SJCRH30 (cell line): ENCODE results near the gene RGMB. TPM values are rescaled to one million over a fixed set of nuclear protein-coding genes. Genes with fewer than 3 reads are reported as not detected.
A peak's percentile ranks its signal among the peaks of the same experiment; 100 is the strongest.
"Not testable (repeated sequence)": the region's sequence is repeated elsewhere in the genome, so short reads cannot be mapped to it uniquely, and the experiment has no call there.

Source experiments
- DNase-seq, 2 experiments: peaks; one replicate each; pipeline ENCODE4 v3.0.0-alpha.2; 2015 to 2020
- H3K27ac ChIP-seq: fragments of 250-450 bp; sonication (Bioruptor Pico); 2 replicates; pipeline ENCODE4 v1.5.1; 2020; ENCODE audit warnings: mild to moderate bottlenecking, moderate library complexity
- H3K27me3 ChIP-seq: fragments of 250-450 bp; sonication (Bioruptor Pico); 2 replicates; pipeline ENCODE4 v1.5.1; 2020; ENCODE audit warnings: mild to moderate bottlenecking, moderate library complexity
- H3K36me3 ChIP-seq: fragments of 250-450 bp; sonication (Bioruptor Pico); 2 replicates; pipeline ENCODE4 v1.5.1; 2020; ENCODE audit warnings: mild to moderate bottlenecking, moderate library complexity
- H3K4me1 ChIP-seq: fragments of 250-450 bp; sonication (Bioruptor Pico); 2 replicates; pipeline ENCODE4 v1.5.1; 2020; ENCODE audit warnings: mild to moderate bottlenecking, moderate library complexity
- H3K4me3 ChIP-seq: fragments of 250-450 bp; sonication (Bioruptor Pico); 2 replicates; pipeline ENCODE4 v1.5.1; 2020; ENCODE audit warnings: mild to moderate bottlenecking, moderate library complexity
- H3K9me3 ChIP-seq: fragments of 250-450 bp; sonication (Bioruptor Pico); replicated peaks from 2 replicates; pipeline ENCODE4 v1.5.1; 2020; ENCODE audit warnings: mild to moderate bottlenecking, moderate library complexity
- total RNA-seq: library from RNA; depleted of rRNA; stranded (reverse); fragments of >200 nt; shearing (Covaris generic); gene quantifications from 2 replicates; pipeline ENCODE4 v1.2.3, GENCODE V29; 2014

RGMB gene
- total RNA-seq, 1 experiment from 2014 or later, result 46.9 TPM

DNA sequence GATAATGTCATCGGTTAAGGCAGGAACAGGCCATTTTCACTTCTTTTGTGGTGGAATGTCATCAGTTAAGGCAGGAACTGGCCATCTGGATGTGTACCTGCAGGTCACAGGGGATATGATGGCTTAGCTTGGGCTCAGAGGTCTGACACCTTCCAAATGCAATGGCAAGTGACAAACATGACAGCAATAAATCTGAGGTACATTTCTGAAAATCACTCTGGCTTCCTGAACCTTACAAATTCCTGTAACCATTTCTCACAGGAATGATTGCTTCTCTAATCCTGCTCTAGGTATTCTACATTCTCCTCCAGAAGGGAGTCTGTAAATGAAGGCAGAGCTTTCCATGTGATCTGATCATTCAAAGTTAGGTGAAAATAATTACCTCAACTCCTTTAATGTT lies 20.7 kb upstream of the RGMB start:
- not testable (repeated sequence) for H3K36me3 ChIP-seq, H3K4me1 ChIP-seq, H3K9me3 ChIP-seq, H3K4me3 ChIP-seq, H3K27ac ChIP-seq, H3K27me3 ChIP-seq, DNase-seq

DNA sequence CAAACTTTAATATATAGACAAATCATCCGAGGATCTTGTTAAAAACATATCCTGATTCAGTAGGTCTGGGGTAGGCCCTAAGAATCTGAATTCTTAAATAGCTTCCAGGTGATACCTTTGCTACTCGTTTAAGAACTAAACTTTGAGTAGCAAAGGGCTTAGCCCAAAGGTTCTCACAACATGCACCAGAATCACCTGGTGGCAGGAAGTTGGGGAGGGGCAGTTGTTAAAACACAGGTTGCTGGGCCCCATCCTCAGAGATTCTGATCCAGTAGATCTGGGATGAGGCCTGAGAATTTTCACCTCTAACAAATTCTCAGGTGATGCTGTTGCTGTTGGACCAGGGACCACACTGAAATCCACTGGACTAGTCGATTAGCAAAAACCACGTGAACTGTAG lies 20.0 kb upstream of the RGMB start:
- H3K9me3 ChIP-seq, result no peaks in the 10 kb centered on the region
- no peaks in the 10 kb centered on the region for H3K4me1 ChIP-seq
- H3K36me3 ChIP-seq, result no peaks in the 10 kb centered on the region
- H3K27me3 ChIP-seq, result no peaks in the 10 kb centered on the region
- no peak overlapping the region for H3K4me3 ChIP-seq
- no peak for DNase-seq
- H3K27ac ChIP-seq, result no peak overlapping the region

DNA sequence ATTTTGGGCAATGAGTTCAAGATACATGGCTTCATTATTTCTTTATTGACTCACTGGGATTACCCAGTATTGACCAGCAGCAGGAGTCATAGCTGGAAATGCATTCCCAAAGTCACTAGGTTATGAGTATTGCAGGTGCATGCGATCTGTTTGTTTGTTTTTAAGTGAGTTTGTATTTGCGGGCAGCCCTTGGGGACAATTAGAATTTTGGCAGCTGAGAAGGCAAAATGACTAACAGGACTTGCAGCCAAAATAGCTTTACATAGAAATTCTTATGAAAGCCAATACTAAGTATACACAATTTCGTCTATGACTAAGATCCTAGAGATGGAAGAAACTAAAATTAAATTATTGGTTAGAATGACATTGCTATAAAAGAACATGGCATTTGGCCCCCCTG lies 18.1 kb upstream of the RGMB start:
- H3K27me3 ChIP-seq, result no peaks in the 10 kb centered on the region
- no peaks in the 10 kb centered on the region for H3K36me3 ChIP-seq
- no peak for DNase-seq
- H3K4me3 ChIP-seq, result no peak overlapping the region
- H3K4me1 ChIP-seq, result no peaks in the 10 kb centered on the region
- H3K9me3 ChIP-seq, result no peaks in the 10 kb centered on the region
- H3K27ac ChIP-seq, result no peak overlapping the region

DNA sequence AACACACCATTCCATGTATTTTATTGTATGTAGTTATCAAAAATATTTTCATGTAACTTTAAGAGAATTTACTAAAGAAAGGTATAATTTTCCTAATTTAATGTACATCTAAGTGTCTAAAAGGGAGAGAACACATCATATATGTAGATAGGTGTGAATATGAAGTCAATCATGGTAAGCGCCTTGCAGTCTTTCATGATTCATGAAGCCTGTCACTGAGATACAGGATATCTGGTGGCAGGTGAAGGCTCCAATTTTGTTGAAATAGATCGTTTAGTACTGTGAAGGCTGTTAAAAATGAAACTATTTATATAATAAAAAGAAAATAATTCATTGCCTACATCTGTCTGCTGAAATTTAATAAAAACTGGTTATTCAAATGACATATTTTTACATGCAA lies 15.5 kb upstream of the RGMB start:
- no peak for DNase-seq
- Histone ChIP-seq H3K27ac (no peak overlapping the region), H3K36me3 (no peaks in the 10 kb centered on the region), H3K9me3 (peaks cover 5% of the 10 kb centered on the region), H3K4me1 (peaks cover 7% of the 10 kb centered on the region), H3K27me3 (no peaks in the 10 kb centered on the region), H3K4me3 (no peak overlapping the region)

DNA sequence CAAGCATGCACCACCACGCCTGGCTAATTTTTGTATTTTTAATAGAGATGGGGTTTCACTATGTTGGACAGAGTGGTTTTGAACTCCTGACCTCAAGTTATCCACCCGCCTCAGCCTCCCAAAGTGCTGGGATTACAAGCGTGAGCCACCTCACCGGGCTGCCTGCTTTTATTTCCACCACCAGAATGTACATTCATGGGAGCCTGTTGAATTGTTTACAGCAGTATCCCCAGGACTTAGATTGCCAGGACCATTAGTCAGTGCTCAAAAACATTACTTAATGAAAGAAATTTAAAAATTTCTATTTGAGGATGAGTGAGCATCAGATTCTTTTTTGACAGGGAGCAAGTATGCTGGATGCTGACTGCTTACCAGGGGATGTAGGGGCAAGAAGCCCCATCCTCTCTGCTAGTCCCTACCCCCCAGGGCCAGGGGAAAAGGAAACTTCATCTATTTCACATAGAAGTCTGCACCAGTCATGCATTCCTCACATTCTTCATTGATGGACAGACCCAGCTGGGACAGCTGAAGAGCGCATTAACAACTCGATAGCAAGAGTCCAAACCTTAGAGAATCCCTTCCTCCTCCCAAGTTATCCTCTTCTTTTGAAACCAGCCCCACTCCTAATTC lies 10.3 kb upstream of the RGMB start:
- no peaks in the 10 kb centered on the region for H3K36me3 ChIP-seq
- H3K9me3 ChIP-seq, result peaks cover 5% of the 10 kb centered on the region
- H3K27me3 ChIP-seq, result no peaks in the 10 kb centered on the region
- H3K4me1 ChIP-seq, result peaks cover 21% of the 10 kb centered on the region
- peak overlapping the region; percentile 79 for H3K27ac ChIP-seq
- no peak overlapping the region for H3K4me3 ChIP-seq
- peak; percentile 94 to 97 for DNase-seq

DNA sequence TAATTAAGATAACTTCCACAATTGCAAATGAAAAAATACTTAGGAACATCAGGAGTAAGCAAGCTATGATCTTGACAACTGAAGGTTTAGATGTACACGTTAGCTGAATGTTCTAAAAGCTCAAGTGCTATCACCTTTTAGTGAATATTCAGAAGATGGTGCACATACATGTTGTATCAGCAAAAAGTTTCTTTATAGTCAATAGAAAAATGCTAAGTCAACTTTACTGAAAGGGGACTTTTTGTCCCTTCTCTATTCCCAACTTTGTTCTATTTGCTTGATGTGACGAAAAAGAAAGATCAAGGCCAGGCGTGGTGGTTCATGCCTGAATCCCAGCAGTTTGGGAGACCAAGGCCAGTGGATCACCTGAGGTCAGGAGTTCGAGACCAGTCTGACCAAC lies 7.6 kb upstream of the RGMB start:
- H3K4me1 ChIP-seq, result peaks cover 21% of the 10 kb centered on the region
- H3K27me3 ChIP-seq, result no peaks in the 10 kb centered on the region
- H3K4me3 ChIP-seq, result no peak overlapping the region
- peaks cover 5% of the 10 kb centered on the region for H3K9me3 ChIP-seq
- DNase-seq, result no peak
- no peak overlapping the region for H3K27ac ChIP-seq
- no peaks in the 10 kb centered on the region for H3K36me3 ChIP-seq

DNA sequence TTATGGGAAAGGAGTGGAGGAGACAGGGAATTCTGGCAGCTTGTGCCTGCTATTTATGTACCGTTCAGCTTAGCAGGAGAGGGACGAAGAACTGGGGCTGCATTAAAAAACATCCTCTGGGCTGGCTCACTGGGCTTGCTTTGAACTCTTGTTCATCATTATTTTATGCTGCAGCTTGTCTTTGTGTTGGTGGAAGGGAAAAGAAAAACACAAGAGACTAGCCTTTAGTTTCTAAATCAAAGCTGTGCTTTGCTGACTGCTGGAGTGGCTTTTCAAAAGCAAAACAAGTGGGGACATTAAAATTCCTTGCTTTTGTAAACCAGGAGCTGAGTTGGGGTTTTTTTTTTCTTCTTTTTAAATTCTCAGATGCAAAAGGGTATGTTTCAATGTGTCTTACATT lies 5.9 kb upstream of the RGMB start:
- no peaks in the 10 kb centered on the region for H3K36me3 ChIP-seq
- H3K4me3 ChIP-seq, result no peak overlapping the region
- no peak overlapping the region for H3K27ac ChIP-seq
- no peaks in the 10 kb centered on the region for H3K27me3 ChIP-seq
- peaks cover 18% of the 10 kb centered on the region for H3K4me1 ChIP-seq
- H3K9me3 ChIP-seq, result no peaks in the 10 kb centered on the region
- DNase-seq, result no peak

DNA sequence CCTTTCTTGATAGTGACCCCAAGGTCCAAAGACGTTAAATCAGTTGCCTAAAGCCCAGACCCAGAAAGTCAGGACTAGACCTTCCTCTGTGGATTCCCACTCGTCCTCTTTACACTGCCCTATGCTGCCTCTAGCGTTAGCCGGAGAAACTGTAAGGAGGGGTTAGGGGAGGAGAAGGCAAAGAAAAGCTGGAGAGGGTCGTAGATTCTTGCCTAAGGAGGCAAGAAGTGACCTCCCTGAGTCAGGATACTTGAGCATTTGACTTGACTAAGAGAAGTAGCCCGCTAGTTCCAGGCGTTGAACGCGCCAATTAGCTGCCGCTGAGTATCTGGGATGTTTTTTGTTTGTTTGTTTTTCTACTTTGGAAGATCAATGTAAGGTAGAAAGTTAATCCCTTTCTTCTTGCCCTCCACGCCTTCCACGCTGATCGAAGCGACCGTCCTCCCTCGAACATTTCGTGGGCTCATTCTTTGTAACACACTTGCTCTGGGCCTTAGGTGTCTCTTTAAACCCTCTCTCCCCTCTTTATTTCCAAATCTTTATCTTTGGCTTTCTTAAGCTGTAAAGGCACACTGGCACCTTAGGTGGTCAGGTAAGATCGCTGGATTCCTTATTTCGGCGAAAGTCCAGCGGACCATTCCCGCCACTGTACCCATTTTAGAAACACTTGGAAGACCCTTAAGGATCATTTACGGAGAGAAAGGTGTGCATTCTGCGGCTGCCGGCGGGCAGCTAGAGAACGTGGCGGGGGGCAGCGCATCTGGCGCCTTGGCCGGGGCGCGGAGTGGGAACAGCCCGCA lies 5.1 kb upstream of the RGMB start:
- Histone ChIP-seq H3K4me3 (peak overlapping the region; percentile 92), H3K9me3 (no peaks in the 10 kb centered on the region), H3K4me1 (peaks cover 12% of the 10 kb centered on the region), H3K27me3 (no peaks in the 10 kb centered on the region), H3K36me3 (no peaks in the 10 kb centered on the region), H3K27ac (peak overlapping the region; percentile 87)
- peak; percentile 58 to 76 for DNase-seq

DNA sequence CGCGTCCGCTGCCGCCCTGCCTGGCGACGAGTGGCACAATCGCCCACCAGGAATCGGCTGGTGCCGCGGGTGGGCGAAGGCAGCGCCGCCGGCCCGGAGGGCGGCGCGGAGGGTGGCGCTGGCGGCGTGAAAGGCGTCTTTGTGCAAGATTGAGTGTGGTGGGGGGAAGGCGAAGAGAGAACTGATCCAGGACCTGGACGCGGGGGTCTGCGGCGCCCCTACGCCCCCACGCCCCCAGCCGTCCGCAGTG lies 4.6 kb upstream of the RGMB start:
- Histone ChIP-seq H3K4me3 (peak overlapping the region; percentile 92), H3K27ac (peak overlapping the region; percentile 87), H3K36me3 (no peaks in the 10 kb centered on the region), H3K27me3 (no peaks in the 10 kb centered on the region), H3K4me1 (peaks cover 8% of the 10 kb centered on the region), H3K9me3 (no peaks in the 10 kb centered on the region)
- DNase-seq, result no peak

DNA sequence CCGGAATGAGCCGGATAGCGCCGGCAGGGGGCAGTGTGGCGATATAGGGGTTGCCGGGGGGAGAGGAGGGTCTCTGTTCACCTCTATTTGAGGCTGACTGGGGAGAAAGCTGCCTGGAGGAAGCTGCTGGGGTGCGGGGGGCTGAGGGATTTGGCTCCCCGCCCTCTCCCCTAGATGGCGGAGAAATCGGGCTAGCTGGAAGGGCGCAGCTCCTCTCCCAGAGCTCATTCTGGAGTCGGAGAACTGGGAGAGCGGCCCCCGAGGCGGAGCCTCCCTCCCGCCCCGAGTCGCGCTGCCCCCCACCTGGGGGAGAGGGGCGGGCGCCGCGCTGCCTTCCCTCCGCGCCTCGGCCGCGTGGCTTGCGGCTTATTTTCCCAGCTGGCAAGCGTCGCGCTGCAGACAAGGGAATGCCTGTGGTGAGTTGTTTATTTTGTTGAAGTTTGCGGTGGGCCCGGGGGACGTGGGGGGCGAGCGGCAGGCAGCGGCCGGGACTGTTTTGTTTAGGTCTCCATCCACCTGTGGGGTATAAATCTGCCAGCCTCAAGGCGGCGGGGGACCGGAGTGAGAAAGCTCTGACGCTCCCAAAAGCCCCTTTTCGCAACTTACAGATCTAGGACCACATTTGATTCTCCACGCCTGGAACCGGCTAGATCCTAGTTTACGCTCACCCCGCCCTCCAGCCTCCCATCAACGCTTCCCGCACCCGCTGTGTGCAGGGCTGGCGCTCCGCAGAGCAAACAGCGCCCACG lies 4.1 kb upstream of the RGMB start:
- peak; percentile 89 to 91 for DNase-seq
- peaks cover 5% of the 10 kb centered on the region; the same call in 1 of the 2 replicates for H3K4me1 ChIP-seq
- no peaks in the 10 kb centered on the region for H3K36me3 ChIP-seq
- peak overlapping the region; percentile 92 for H3K4me3 ChIP-seq
- no peaks in the 10 kb centered on the region for H3K27me3 ChIP-seq
- no peaks in the 10 kb centered on the region for H3K9me3 ChIP-seq
- peak overlapping the region; percentile 87 for H3K27ac ChIP-seq

DNA sequence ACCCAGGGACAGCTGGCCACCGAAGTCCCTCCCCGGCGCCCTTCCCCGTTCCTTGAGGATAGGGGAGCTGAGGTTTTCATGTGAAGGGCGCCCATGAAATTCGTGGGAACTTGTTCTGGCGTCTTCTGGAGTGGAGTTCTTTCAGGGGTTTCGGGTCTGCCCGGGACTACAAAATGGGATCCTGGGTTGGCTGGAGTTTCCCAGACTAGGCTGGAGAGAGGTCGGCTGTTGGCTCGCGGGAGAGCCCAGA lies 3.6 kb upstream of the RGMB start:
- no peak for DNase-seq
- Histone ChIP-seq H3K27me3 (no peaks in the 10 kb centered on the region), H3K27ac (peak overlapping the region; percentile 87), H3K4me3 (peak overlapping the region; percentile 92), H3K9me3 (no peaks in the 10 kb centered on the region), H3K4me1 (peaks cover under 1% of the 10 kb centered on the region; the same call in 1 of the 2 replicates), H3K36me3 (no peaks in the 10 kb centered on the region; the same call in 1 of the 2 replicates)

DNA sequence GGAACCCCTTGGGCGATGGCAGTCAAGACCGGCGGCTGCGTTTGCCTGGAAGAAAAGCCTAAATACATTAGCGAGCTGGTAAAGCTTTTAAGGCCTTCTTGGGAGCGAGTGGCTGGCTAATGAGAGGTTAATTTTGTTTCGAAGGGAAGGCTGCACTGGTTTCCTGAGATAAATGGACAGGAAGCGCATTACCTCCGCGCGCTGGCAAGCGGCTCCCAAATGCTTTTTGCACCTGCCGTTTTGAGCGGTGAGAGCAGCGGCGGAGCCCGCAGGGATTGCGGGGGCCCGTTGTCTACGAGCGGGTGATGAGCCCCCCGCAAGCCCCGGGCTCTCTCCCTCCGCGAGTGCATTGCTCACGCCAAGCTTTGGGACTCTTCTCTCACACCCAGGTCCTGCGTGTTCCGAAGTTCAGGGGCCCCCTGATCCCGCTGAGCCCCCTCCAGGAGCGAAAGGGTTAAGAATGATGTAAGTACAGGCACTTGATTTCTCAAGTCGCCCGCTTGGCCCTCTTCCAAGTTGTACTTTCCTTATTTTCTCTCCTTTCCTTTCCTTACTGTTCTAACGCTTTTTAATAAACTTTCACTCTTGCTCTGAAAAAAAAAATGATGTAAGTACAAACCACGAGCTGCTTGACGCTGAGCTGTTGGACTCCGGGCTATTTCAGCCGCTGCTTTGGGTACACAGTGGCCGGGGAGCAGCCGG lies 3.1 kb upstream of the RGMB start:
- peak; percentile 56 to 74 for DNase-seq
- no peaks in the 10 kb centered on the region for H3K9me3 ChIP-seq
- H3K4me3 ChIP-seq, result peak overlapping the region; percentile 92
- no peaks in the 10 kb centered on the region for H3K27me3 ChIP-seq
- no peaks in the 10 kb centered on the region; the same call in 1 of the 2 replicates for H3K4me1 ChIP-seq
- peak overlapping the region; percentile 87 for H3K27ac ChIP-seq
- H3K36me3 ChIP-seq, result peaks cover 3% of the 10 kb centered on the region

DNA sequence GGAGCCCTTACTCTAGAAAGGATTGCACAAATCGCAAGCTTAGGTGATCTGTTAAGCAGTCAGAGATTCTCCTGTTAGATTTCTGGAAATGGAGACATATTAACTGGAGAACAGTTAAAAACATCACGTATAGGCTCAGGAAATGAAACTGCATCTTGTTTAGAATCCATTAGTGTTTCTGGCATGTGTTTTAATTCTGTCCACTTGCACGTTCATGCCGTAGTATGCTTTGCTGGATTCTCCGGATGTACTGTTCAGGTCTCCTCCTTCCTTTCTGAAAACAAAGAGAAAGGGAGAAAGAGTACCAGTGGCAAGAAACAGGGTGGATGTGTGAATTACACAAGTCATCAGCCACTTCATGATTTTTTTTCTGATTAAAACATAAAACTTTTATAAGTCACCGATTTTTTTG lies 2.5 kb upstream of the RGMB start:
- Histone ChIP-seq H3K4me1 (no peaks in the 10 kb centered on the region; the same call in 1 of the 2 replicates), H3K36me3 (peaks cover 7% of the 10 kb centered on the region), H3K27me3 (no peaks in the 10 kb centered on the region), H3K27ac (peak overlapping the region; percentile 87), H3K4me3 (peak overlapping the region; percentile 92), H3K9me3 (no peaks in the 10 kb centered on the region)
- peak in 1 of 2 experiments; percentile 65 for DNase-seq

DNA sequence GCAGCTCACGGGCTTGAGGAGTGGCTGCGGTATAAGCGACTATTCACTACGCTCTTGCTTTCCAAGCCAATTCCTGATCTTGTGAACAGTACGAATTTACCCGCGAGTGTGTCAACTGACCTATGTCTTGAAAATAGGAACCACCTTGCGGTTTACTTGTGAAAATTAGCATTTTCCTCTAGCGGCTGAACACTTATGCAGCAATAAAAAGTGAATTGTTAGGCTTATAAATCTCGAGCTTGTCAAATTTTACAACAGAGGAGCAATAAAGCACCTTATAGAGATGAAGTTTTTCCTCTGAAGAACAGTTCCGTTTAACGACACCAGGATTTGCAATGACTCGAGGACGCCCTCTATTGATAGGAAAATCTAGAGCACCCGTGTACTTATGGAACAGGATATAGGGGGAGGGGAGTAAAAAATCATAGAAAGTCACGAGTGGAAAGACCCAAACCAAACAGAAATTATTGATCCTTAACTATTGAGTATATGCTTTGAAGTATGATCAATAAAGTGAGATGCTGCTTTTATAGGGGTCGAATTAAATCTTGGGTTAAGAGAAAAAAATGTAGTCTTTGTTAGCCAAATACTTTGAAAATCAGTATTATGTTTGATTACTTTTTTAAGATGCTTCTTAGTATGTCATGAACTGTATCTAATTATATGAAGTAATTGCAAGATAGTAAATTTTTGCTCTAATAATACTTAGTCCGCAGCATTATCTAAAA lies 1.9 kb upstream of the RGMB start:
- H3K27me3 ChIP-seq, result no peaks in the 10 kb centered on the region
- peaks cover 13% of the 10 kb centered on the region for H3K36me3 ChIP-seq
- DNase-seq, result peak; percentile 73 to 93
- no peaks in the 10 kb centered on the region for H3K9me3 ChIP-seq
- peak overlapping the region; percentile 92 for H3K4me3 ChIP-seq
- H3K4me1 ChIP-seq, result no peaks in the 10 kb centered on the region; the same call in 1 of the 2 replicates
- peak overlapping the region; percentile 87 for H3K27ac ChIP-seq
